T follicular helper cell (primary cell): ENCODE measurements around the gene HOMER2.
"Not testable (repeated sequence)": the region's sequence is repeated elsewhere in the genome, so short reads cannot be mapped to it uniquely, and the experiment has no call there.

Source experiments
- DNase-seq: peaks from one replicate; pipeline ENCODE4 v3.0.0-alpha.2; 2020; ENCODE audit warnings: low read depth
- total RNA-seq, 2 experiments: gene quantifications; one replicate each; lab custom pipeline; 2026; lab: John Stamatoyannopoulos, UW

HOMER2 gene
- total RNA-seq: 1.7 to 2.4 reads per million in 2 experiments

DNA sequence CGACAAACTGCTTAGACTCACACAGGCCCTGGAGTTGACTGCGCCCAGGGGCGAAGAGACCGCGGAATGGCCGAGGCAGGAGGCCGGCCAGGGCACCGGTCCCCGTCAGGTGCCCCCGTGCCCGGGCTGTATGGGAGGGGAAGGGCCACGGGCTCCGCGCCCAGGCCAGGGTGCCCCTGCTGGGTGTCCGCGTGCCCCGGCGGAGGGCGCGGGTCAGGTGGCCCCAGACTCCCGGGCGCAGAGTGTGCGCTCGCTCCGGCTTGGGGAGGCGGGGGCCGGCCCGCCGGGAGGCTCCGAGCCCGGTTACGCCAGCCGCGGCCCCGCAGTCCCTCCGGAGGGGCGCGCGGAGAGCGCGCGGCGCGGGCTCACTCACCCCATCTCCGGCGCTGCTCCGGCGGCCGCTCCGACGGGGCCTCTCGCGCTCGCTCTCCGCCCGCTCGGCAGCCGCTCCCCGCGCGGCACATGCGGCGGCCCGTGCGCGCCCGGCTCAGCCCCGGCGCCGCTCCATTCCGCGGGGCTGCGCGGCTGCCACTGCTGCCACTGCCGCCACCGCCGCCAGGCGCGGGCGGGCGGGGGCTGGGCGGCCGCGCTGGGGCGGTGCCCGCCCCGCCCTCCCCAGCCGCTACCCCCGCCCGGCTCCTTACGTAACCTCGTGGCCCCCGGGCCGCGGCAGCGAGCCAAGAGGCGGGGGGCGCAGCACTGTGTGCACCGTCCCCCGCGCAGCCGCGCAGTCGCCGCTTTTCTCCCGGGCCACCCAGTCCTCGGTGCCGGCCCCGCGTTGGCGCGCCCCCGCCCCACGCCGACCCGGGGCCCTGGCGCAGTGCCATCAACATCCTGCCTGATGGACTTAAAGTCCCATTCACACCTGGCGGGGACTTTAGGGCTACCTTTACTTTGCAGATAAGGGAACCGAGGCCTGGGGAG, at the start of gene HOMER2:
TSS of gene HOMER2 (minus strand) at position 563 of the 924 bp plus-strand sequence. CDS start at position 378, 185 bp downstream.
- no peak for DNase-seq

DNA sequence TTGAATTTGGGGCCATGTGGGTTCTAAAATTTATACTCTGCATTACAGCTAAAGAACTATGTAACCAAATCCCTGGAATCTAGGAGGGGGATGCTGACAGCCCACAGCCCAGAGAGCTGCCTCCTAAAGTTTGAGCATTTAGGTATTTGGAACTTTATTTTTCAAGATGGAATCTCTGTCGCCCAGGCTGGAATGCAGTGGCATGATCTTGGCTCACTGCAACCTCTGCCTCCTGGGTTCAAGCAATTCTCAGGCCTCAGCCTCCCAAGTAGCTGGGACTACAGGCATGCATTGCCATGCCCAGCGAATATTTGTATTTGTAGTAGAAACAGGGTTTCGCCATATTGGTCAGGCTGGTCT, 48.1 kb upstream of the HOMER2 start:
- DNase-seq: not testable (repeated sequence)

DNA sequence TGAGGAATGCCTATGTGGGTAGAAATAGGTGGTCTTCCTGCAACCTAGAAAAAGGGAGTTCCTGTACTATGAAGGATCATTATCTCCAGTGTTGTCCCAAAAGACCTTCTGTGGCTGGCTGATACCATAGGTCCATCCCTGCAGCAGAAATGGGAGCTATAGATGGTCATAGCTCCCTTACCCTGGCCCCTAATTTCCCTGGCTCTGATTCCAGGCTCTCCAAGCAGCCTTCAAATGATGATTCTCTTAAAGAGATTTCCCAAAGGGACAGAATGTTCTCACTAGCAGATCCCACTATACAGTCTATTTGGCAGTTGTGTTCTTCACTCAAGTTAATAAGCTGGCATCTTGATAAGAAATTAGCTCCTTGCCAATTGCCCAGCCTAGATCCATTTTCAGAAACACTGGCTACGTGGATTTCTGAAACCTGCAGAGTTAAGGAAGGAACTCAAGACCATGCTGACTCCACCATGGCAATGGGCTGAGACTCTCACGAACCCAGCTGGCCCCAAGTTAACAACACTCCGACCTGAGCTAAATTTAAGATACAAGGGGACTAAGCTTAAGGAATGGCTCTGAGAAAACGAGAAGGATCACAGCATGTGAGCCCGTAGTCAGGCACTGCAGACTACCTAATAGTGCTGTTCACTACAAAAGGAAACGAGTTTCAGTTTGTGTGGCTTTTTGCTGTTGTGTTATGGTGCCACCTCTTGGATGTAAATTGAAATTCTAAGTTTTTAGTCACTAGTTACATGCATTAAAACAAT, 47.6 kb upstream of the HOMER2 start:
- DNase-seq: no peak

DNA sequence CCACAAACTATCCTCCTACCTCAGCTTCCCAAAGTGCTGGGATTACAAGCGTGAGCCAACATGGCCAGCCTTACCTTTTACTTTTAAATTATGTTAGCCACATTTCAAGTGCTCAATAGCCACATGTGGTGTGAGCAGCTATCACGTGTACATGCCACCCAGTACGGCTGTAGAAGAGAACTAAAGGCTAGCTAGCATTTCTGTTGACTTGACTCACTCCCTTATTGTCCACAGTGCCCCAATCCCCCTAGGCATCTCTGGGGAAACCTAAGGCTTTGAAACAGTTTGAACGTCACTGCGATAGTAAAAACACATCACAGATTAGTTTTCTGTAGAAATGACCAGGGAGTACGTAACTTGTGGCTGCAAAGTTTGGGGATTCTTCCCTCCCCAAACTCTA, 46.9 kb upstream of the HOMER2 start:
- DNase-seq: no peak

DNA sequence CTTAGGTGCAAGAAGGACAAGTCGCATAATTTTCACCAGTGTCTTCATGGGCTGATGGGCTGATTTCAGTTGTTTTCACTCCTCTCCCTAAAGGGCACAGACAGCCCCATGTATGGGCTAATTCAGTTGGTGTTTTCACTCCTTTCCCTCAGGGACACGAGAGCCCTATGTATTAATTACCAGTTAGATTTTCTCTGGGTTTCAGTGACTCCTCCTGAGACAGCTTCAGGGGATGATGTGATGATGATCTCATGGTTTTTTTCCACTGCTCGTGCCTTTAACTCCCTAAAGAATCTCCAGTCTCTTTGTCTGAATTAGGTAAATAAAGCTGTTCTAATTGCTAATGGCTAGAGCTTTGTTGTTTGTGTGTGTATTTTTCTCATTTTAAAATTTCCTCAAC, 43.4 kb upstream of the HOMER2 start:
- no peak for DNase-seq

DNA sequence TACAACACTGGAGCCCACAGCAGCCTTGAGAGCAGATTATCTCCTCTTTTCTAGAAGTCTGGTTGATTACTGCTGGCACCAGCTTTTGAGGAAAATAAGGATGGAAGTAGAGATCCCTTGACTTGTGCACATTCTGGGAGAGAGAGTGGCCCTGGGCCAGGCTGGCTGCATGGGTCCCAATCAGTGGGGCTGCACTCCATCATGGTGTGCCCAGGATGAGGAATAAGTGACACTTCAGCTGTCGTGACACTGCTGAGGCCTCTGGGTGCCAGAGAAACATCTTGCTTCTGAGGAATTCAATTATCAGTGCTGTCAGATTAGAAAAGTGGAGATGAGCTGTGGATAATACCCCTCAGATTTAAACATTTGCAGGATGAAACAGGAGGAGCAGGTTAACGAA, 42.6 kb upstream of the HOMER2 start:
- no peak for DNase-seq

DNA sequence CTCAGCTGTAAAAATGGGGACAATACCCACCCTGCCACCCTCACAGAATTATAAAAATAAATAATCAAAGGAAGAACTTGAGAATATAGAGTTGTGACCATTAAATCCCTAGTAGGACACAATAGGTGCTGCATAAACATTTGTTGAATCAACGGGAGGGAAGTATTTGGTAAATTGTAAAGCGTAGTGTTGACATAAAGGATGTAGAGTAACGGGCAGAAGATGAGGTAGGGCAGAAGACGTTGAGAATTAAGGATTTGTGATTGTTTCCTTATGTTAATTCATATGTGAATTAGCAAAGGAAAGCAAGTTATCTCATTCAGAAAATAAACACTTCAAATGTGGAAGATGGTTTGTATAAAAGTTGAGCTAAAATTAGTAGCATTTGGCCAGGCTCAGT, 40.6 kb upstream of the HOMER2 start:
- DNase-seq: no peak

DNA sequence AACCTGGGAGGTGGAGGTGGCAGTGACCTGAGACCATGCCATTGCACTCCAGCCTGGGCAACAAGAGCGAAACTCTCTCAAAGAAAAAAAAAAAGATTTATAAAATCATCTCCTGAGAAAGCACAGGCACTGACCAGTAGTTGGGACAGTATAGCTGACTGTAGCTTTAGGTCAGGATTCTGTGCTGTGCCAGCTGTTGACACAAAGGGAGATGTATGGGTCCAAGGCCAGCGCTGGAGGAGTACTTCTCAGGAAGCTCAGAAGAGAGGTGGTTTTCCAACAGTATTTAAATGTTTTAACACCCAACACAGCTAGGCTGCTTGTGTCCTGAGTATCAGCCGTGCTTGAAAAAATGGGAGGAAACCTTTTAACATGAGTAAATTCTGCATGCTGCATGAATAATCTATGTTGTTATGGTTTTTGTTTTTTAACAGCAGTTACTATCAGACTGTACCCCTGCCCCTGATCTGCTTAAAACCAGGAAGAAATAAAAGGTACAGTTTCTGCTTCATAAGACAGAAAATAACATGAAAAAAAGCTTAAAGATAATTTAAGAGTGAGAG, 40.0 kb upstream of the HOMER2 start:
- DNase-seq: no peak

DNA sequence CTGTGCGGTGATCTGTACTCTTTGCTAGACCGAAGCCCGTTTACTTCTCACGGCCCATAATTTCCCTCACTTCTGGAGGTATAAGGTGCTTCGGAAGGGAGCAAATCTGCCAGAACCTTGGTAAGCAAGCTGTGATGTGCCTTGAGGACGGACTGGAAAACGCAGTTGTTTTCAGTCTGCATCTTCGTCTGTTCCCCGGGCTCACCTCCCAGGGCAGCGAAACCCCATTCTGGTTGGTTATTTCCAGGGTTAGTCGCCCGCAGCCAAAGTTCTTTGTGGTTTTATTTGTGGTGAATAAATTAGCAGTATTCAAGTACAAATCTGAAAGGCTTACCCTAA, 33.9 kb upstream of the HOMER2 start:
- peak; percentile 6 for DNase-seq

DNA sequence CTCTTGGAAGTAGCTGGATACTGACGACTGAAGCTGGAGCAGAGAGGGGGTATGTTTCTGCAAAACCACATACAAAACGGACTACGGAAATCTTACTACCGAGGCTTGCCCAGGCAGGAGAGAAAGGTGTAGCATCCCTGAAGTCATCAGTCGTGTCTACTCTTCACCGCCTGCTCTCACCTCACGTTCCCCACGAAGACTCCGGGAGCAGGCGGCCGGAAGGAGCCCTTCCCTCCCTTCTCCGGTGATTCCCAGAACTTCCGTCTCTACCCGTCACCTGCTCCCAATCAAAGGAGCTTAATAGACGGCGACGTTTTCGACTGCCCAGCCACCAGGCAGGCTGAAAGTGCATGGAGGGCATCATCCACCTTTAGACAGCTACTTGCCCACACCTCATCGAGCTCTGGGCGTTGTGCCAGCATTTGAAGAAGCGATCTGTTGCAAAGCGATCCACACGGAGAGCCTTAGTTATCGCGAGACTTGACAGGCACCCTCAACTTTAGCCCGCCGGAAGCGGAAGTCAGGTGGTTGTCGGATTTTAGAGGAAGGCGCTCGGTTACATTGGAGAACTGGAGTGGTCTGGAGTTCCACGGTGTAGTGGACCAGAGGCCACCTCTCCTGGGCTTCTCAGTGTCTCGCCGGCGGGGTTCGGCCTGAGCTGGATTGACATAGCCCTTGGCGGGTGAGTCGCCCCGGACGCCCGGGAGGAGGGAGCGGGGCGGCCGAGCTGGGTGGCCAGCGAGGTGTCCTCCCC, 33.3 kb upstream of the HOMER2 start, which contains the start of gene RAMAC:
TSS of gene RAMAC (plus strand) at position 523 of the 754 bp plus-strand sequence. CDS start 2,809 bp downstream, outside the sequence.
- DNase-seq: peak; percentile 93

DNA sequence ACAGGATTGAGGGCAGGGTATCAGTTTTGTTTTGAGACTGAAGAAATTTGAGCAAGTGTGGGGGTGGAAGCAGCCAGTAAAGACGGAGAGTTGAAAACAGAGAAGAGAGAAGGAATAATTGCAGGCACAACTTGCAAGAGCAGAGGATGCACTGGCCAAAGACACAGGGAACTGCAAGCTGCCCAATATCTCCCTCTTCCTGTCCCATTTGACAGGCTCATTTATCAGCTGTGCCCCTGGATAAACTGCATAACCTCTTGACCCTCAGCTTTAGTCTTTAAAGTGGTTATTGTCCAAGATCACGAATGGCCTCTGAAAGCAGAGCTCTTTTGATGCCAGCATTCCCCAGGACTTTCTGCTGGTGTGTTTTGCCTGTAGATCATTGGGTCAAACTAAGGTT, 28.5 kb upstream of the HOMER2 start:
- no peak for DNase-seq

DNA sequence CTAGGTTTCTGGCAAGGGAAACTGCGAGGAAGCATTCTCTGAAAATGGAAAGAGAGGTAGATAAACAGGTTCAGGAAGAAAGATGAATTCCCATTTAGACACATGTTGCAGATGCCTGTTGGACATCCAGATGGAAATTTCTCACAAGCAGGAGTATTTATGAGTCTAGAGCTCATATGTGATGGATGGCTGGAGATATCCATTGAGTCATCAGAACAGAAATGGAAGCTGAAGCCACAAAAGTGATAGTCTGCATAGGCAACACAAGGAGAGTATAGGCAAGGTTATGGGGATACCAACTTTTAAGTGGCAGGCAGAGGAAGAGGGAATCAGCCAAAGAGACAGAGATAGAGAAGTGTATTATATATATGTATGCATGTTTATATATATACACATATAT, 27.2 kb upstream of the HOMER2 start:
- DNase-seq: no peak

DNA sequence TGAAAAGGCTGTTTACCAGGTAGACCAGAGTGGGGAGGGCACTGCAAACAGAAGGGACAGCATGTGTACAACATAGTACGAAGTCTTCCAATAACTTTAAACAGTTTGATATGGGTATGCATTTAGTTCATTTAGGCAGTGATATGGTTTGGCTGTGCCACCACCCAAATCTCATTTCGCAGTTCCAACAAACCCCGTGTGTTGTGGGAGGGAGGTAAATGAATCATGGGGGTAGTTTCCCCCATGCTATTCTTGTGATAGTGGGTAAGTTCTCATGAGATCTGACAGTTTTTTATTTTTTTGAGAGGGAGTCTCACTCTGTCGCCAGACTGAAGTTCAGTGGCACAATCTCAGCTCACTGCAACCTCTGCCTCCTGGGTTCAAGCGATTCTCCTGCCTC, 25.9 kb upstream of the HOMER2 start:
- no peak for DNase-seq

DNA sequence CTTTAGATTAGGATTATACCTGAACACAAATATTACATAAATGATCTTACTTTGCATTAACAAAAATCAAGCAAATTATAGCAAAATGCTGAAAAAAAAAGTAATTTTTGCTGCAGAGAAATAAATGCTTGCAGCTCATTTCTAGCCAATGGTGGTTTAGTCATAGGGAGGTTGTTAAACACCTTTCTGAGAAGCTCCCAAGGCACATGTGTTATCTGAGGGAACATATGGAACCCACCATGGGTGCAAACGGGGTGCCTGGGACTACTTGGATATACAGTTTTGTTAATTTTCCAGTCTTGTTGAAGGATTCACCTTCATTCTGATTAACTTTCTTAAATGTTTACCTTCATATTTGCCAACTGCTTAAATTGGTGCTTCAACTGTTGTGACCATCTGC, 24.6 kb upstream of the HOMER2 start:
- DNase-seq: no peak

DNA sequence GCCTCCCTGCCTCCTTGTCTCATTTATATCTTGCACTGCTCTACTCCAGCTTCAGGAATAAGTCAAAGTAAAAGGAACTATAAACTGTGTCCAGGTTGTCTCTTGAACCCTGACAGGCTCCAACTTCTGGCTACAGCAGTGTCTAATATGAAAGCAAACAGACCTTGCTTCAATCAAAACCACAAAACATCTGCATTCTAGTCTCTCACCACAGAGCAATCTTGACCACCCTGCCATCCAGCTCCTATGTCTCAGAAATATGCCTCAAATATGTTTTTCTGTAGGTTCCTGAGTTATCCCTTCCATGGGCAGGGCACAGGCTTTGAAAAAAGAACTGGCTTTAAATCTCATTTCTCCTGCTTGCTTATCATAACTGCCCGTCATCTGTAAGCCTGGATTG, 20.5 kb upstream of the HOMER2 start:
- no peak for DNase-seq

DNA sequence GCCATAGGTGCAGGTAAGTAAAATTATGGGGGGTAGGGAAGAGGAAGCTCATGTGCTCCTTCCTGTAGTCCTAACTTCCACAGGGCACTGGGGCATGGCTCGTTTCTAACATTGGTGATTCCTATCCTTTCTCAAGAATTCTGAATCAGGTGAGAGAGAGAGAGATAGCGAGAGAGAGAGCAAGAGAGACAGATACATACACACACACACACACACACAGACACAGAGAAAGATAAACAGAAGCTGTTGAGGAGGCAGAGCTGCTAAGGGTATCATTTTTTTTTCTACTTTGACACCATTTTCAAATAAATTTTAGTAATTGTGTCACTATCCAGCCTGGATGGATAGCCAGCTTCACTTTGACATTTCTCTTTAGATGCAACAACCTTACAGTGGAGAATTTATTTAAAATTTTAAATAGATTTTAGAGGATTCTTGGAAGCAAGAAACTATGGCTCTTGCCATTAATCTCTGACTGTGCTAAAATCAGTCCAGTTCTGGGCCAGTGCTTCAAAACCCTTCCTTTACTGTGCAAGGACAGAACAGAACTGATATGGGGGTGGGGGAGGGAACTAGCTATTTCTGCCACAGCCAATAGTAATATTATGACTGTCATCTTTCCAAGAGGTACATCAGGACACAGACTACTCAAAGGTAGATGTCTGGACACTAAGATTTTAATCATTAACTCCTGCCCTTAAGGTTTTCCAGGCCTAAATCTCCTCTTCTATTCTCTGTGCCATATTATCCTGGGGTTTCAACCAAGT, 18.9 kb upstream of the HOMER2 start:
- DNase-seq: no peak

DNA sequence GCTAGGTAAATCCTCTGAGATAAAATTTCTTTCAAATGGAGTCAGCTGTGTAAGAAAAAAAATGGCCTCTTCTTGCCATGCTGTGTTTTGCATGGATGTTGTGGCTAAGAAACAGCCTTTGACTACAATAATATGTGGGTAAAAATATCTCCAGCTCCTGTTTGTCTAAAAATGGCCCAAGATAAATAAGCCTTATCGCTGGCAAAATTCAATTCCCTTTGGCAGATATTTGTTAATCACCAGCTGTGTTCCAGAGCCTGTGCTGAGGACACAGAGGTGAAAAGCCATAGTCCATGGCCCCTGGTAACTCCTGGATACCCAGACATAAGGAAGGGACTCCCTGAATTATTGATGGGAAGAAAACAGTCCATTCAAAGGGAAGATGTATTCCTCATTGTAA, 18.2 kb upstream of the HOMER2 start:
- no peak for DNase-seq

DNA sequence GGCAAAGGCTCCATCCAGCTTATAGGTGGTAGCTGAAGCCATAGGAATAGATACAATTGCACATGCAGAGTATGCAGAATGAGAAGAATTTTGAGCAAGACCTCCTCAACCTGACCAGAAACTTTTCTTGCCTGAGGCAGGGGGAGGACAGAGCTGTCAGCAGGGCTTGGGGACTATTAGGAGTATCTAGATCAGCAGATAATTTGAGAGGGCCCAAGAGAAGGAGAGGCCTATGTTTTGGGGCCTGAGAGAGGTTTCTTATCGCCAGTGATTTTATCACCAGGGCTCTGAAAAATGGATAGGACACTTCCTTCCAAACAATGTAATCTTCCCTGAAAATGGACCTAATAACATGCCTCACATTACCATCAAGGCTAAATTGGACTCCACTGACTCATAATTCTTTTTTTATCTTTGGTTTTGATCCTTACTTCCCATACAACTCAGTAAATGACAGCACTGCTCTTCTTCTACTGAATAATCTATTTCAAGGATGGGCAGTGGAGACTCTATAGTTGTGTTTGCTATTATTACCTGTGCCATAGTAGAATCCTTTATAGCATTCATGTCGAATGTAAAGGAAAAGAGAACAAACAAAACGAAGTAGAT, 17.7 kb upstream of the HOMER2 start:
- DNase-seq: no peak

DNA sequence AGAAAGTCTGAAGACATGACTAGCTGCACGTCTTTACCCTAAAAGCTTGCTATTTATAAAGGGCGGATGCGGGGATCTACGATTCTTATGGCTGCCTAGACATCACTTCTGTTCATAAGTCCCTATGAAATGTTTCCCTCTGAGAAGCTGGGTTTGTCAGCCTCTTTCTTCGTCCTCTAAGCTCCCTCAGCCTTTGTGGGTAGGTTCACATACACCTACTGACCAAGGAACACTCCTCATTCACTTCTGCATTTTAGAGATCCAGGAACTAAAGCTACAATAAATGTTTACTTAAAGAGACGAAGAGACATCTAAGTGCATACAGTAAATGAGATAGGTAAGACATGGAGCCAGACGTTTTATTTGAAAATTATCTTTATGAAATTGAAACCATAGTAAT, 16.8 kb upstream of the HOMER2 start:
- DNase-seq: no peak

DNA sequence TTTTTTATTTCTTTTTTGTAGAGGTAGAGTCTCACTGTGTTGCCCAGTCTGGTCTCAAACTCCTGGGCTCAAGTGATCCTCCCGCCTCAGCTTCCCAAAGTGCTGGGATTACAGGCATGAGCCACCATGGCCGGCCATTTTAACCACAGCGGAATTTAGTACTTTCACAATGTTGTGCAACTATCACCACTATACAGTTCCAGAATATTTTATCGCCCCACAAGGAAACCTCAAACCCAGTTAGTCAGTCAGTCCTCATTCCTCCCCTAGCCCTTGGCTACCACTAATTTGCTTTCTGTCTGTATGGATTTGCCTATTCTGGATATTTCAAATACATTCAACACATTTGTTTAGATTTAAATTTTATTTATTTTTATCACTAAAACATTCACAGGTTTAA, 15.5 kb upstream of the HOMER2 start:
- no peak for DNase-seq

DNA sequence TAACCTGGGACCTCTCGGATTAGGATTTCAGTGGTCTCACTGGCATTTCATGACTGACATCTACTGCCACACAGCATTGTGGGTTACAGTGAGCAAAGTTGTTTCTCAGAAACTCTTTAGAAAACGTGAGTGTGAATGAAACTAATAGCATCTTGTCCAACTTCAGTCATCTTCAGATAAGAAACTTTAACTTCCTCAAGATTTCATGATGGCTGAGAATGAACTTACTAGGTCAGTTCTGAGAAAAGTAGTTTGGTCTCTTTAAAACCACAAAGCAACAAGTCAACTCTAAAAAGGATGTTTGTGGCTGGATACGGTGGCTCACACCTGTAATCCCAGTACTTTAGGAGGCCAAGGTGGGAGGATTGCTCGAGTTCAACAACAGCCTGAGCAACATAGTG, 14.2 kb upstream of the HOMER2 start:
- DNase-seq: no peak
